ENCODE results near the gene NGDN.

DNA sequence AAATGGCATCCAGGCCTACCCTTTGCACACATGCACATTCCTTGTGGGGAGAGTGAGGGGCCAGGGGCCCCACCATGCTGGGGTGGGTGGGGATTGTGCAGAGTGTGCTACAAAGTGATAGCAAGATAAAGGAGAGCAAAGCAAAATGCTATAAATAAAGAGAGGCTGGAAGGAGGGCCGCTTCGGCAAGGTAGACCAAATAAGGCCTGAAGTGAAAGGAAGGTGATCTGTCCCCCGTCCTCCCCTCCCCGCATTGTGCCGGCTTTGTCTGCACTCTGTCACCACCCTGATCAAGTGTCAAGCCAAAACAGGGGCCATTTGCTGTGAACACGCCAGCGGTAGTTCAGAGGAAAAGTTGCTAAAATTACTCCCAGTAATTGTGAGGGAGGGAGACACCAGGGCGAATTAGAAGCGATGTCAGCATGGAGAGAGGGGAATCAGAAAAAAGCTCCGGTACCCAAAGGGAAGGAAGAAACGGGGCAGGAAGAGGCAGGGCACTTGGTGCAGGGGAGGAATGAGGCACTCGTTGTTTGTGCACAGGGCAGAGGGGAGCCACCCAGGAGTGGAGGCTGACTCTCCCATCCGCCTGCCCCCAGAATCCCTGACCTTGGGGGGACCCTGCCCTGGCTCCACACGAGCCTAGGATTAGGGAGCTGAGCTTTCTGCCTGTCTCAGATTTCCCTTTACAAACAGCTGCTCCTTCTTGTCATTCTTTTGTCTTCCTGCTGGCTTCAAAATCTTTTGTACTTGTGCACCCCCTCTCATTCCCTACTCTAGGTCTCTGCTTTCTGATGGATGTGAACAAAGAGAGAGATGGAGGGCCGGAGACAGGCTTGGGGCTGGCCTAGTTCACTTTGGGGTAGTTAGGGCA is 31.2 kb upstream of the NGDN start:
- TF ChIP-seq SIN3A (IDR thresholded peaks at IDR 0.05; ENCODE audit: borderline replicate concordance, insufficient read depth, low read length) (no peak), POLR2AphosphoS5 (IDR thresholded peaks at IDR 0.05; ENCODE audit: low read depth, low read length) (no peak), TAF1 (IDR thresholded peaks at IDR 0.05; ENCODE audit: borderline replicate concordance, insufficient read depth, low read length) (no peak)
- TF ChIP-seq, protein P1, sequence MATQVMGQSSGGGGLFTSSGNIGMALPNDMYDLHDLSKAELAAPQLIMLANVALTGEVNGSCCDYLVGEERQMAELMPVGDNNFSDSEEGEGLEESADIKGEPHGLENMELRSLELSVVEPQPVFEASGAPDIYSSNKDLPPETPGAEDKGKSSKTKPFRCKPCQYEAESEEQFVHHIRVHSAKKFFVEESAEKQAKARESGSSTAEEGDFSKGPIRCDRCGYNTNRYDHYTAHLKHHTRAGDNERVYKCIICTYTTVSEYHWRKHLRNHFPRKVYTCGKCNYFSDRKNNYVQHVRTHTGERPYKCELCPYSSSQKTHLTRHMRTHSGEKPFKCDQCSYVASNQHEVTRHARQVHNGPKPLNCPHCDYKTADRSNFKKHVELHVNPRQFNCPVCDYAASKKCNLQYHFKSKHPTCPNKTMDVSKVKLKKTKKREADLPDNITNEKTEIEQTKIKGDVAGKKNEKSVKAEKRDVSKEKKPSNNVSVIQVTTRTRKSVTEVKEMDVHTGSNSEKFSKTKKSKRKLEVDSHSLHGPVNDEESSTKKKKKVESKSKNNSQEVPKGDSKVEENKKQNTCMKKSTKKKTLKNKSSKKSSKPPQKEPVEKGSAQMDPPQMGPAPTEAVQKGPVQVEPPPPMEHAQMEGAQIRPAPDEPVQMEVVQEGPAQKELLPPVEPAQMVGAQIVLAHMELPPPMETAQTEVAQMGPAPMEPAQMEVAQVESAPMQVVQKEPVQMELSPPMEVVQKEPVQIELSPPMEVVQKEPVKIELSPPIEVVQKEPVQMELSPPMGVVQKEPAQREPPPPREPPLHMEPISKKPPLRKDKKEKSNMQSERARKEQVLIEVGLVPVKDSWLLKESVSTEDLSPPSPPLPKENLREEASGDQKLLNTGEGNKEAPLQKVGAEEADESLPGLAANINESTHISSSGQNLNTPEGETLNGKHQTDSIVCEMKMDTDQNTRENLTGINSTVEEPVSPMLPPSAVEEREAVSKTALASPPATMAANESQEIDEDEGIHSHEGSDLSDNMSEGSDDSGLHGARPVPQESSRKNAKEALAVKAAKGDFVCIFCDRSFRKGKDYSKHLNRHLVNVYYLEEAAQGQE (IDR thresholded peaks at IDR 0.05; ENCODE audit: insufficient read depth in 1 of 2, low read depth in 2 of 2, low read length in 2 of 2) = no peak

Measured in PFSK-1 (cell line).